Type B pancreatic cell (in vitro differentiated cells): Measurements from ENCODE around the gene GNE. TPM values are rescaled to one million over a fixed set of nuclear protein-coding genes. Genes with fewer than 3 reads are reported as not detected.
"Not testable (repeated sequence)": the region's sequence is repeated elsewhere in the genome, so short reads cannot be mapped to it uniquely, and the experiment has no call there.

Experiments
- DNase-seq: peaks from one replicate; pipeline ENCODE4 v3.0.0; 2021; ENCODE audit warnings: mixed read lengths; ENCODE audit not compliant: unreplicated experiment; ENCODE audit errors: extremely low spot score
- H3K27ac Mint-ChIP-seq: 2 replicates; pipeline ENCODE4 v1.8.0; 2021; ENCODE audit warnings: mild to moderate bottlenecking, mixed read lengths
- H3K27me3 Mint-ChIP-seq: 2 replicates; pipeline ENCODE4 v1.8.0; 2021; ENCODE audit warnings: mixed read lengths
- H3K36me3 Mint-ChIP-seq: 2 replicates; pipeline ENCODE4 v1.8.0; 2021; ENCODE audit warnings: mixed read lengths
- H3K4me1 Mint-ChIP-seq: one replicate; pipeline ENCODE4 v1.8.0; 2021; ENCODE audit warnings: mixed read lengths; ENCODE audit not compliant: unreplicated experiment
- H3K4me3 Mint-ChIP-seq: 2 replicates; pipeline ENCODE4 v1.8.0; 2021; ENCODE audit warnings: mild to moderate bottlenecking, mixed read lengths
- H3K9me3 Mint-ChIP-seq: 2 replicates; pipeline ENCODE4 v1.8.0; 2021; ENCODE audit warnings: mixed read lengths
- total RNA-seq: library from RNA; stranded (reverse); gene quantifications from 2 replicates; pipeline ENCODE4 v1.2.1, GENCODE V29; 2021; ENCODE audit warnings: low replicate concordance
- TF ChIP-seq, protein P1 (sequence below): fragments of 200-600 bp; sonication (generic); conservative IDR thresholded peaks from 2 replicates; pipeline ENCODE4 v1.5.0; 2021; ENCODE audit warnings: antibody characterized with exemption, mild to moderate bottlenecking

Gene GNE
- total RNA-seq, 1 donor from 2014 or later, result 16.3 TPM

DNA sequence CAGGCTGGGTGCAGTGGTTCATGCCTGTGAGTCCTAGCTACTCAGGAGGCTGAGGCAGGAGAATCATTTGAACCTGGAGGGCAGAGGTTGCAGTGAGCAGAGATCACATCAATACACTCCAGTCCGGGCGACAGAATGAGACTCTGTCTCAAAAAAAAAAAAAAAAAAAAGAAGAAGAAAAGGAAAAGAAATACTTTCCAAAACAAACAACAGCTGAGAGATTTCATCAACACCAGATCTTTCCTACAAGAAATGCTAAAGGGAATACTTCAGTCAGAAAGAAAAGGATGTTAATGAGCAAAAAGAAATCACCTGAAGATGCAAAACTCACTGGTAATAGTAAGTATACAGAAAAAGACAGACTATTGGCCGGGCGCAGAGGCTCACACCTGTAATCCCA, 80.7 kb downstream of the GNE start:
- Mint-ChIP-seq H3K4me3 (no peak overlapping the region), H3K27ac (no peak overlapping the region), H3K9me3 (no peaks in the 10 kb centered on the region), H3K36me3 (no peaks in the 10 kb centered on the region), H3K27me3 (no peaks in the 10 kb centered on the region), H3K4me1 (no peaks in the 10 kb centered on the region)
- no peak for DNase-seq
- TF ChIP-seq, protein P1, sequence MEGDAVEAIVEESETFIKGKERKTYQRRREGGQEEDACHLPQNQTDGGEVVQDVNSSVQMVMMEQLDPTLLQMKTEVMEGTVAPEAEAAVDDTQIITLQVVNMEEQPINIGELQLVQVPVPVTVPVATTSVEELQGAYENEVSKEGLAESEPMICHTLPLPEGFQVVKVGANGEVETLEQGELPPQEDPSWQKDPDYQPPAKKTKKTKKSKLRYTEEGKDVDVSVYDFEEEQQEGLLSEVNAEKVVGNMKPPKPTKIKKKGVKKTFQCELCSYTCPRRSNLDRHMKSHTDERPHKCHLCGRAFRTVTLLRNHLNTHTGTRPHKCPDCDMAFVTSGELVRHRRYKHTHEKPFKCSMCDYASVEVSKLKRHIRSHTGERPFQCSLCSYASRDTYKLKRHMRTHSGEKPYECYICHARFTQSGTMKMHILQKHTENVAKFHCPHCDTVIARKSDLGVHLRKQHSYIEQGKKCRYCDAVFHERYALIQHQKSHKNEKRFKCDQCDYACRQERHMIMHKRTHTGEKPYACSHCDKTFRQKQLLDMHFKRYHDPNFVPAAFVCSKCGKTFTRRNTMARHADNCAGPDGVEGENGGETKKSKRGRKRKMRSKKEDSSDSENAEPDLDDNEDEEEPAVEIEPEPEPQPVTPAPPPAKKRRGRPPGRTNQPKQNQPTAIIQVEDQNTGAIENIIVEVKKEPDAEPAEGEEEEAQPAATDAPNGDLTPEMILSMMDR, result no peak

DNA sequence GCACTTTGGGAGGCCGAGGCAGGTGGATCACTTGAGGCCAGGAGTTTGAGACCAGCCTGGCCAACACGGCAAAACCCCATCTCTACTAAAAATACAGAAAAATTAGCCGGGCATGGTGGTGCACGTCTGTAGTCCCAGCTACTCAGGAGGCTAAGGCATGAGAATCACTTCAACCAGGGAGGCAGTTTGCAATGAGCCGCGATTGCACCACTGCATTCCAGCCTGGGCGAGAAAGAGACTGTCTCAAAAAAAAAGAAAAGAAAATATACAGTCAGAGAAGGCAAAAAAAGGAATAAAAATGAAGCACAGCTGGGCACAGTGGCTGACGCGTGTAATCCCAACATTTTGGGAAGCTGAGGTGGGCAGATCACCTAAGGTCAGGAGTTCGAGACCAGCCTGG, 81.8 kb downstream of the GNE start:
- not testable (repeated sequence) for H3K4me1 Mint-ChIP-seq, H3K27ac Mint-ChIP-seq, H3K9me3 Mint-ChIP-seq, H3K27me3 Mint-ChIP-seq, DNase-seq, H3K36me3 Mint-ChIP-seq, H3K4me3 Mint-ChIP-seq

DNA sequence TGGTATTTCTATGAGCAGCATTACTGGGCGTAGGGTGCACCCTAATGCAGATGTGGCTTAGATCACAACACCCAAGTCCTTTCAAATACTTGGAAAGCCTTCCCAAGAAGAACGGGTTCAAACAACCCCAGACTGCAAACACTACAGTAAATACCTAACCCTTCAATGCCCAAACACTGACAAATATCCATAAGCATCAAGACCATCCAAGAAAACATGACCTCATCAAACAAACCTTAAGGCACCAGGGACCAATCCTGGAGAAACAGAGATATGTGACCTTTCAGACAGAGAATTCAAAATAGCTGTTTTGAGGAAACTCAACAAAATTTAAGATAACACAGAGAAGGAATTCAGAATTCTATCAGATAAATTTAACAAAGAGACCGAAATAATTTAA, 83.0 kb downstream of the GNE start:
- not testable (repeated sequence) for DNase-seq, H3K27me3 Mint-ChIP-seq, H3K27ac Mint-ChIP-seq, H3K36me3 Mint-ChIP-seq, H3K4me3 Mint-ChIP-seq, H3K9me3 Mint-ChIP-seq, H3K4me1 Mint-ChIP-seq

DNA sequence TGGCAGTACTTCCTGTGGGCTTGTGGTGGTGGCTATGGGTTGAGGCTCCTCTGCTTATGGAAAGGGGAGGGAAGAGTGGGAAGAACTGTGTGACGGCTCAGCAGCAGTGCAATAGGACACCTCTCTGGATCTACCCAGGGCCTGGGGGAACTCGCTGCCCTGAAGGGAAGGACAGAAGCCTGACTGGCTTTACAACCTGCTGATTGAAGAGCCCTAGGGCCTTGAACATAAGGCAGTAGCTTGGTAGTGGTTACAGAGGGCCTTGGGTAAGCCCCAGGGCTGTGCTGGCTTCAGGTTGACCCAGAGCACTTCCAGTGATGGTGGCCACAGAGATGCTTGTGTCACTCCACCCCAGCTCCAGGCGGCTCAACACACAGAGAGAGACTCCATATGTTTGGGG, 83.5 kb downstream of the GNE start:
- Mint-ChIP-seq H3K36me3 (no peaks in the 10 kb centered on the region), H3K4me3 (no peak overlapping the region), H3K4me1 (no peaks in the 10 kb centered on the region), H3K9me3 (no peaks in the 10 kb centered on the region), H3K27ac (no peak overlapping the region), H3K27me3 (no peaks in the 10 kb centered on the region)
- no peak for DNase-seq
- TF ChIP-seq, protein P1, result no peak

DNA sequence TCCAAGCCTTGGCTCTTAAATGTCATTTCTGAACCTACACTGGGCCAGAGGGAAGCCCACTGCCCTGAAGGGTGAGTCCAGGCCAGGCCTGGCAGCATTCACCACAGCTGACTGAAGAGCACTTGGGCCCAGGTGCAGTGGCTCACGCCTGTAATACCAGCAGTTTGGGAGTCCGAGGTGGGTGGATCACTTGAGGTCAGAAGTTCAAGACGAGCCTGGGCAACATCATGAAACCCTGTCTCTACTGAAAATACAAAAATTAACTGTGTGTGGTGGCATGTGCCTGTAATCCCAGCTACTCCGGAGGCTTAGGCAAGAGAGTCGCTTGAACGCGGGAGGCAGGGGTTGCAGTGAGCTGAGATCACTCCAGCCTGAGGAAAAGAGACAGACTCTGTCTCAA, 84.0 kb downstream of the GNE start:
- Mint-ChIP-seq H3K4me3 (no peak overlapping the region), H3K36me3 (no peaks in the 10 kb centered on the region), H3K27me3 (peaks cover 1% of the 10 kb centered on the region), H3K4me1 (no peaks in the 10 kb centered on the region), H3K9me3 (no peaks in the 10 kb centered on the region), H3K27ac (no peak overlapping the region)
- TF ChIP-seq, protein P1, result no peak
- DNase-seq, result no peak

DNA sequence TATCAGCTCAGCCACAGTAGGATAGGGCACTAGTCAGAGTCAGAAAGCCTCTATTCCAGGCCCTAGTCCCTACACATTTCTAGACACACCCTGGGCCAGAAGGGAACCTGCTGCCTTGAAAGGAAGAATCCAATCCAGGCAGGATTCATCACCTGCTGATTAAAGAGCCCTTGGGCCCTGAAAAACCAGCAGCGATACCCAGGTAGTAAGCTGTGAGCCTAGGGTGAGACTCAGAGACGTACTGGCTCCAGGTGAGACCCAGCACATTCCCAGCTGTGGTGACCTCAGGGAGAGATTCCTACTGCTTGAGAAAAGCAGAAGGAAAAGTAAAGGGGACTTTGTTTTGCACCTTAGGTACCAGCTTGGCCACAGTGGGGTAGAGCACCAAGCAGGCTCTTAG, 84.4 kb downstream of the GNE start:
- H3K27me3 Mint-ChIP-seq, result peaks cover 3% of the 10 kb centered on the region
- H3K4me1 Mint-ChIP-seq, result no peaks in the 10 kb centered on the region
- no peaks in the 10 kb centered on the region for H3K36me3 Mint-ChIP-seq
- H3K4me3 Mint-ChIP-seq, result no peak overlapping the region
- TF ChIP-seq, protein P1, result no peak
- DNase-seq, result no peak
- no peaks in the 10 kb centered on the region for H3K9me3 Mint-ChIP-seq
- H3K27ac Mint-ChIP-seq, result no peak overlapping the region

DNA sequence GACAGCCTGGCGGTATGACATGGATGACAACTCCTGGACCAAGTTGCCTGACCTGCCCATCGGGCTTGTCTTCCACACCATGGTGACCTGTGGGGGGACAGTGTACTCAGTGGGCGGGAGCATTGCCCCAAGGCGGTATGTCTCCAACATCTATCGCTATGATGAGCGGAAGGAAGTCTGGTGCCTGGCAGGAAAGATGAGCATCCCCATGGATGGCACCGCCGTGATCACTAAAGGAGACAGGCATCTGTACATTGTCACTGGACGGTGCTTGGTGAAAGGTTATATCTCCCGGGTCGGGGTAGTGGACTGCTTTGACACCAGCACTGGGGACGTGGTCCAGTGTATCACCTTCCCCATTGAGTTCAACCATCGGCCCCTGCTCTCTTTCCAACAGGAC, 87.7 kb downstream of the GNE start:
- Mint-ChIP-seq H3K36me3 (no peaks in the 10 kb centered on the region), H3K4me3 (no peak overlapping the region), H3K4me1 (peaks cover 5% of the 10 kb centered on the region), H3K9me3 (no peaks in the 10 kb centered on the region), H3K27me3 (peaks cover 6% of the 10 kb centered on the region), H3K27ac (no peak overlapping the region)
- TF ChIP-seq, protein P1, result no peak
- DNase-seq, result no peak
